Neural progenitor cell (in vitro differentiated cells): ENCODE measurements around the gene CCL21. TPM values are rescaled to one million over a fixed set of nuclear protein-coding genes. Genes with fewer than 3 reads are reported as not detected.

Experiments used
- DNase-seq: peaks from one replicate; pipeline ENCODE4 v3.0.0-alpha.2; 2016; ENCODE audit warnings: low spot score
- H2AFZ ChIP-seq: fragments of 200-600 bp; sonication (generic); replicated peaks from 2 replicates; pipeline ENCODE4 v1.6.1; 2016; ENCODE audit warnings: antibody characterized with exemption
- H3F3A ChIP-seq: fragments of 200-600 bp; sonication (generic); 2 replicates; pipeline ENCODE4 v1.6.1; 2016; ENCODE audit warnings: antibody characterized with exemption, low read depth
- H3K27ac ChIP-seq: fragments of 200-600 bp; sonication (generic); 2 replicates; pipeline ENCODE4 v1.5.1; 2016; ENCODE audit warnings: mild to moderate bottlenecking
- H3K27me3 ChIP-seq: fragments of 200-600 bp; sonication (generic); 2 replicates; pipeline ENCODE4 v1.6.1; 2016; ENCODE audit warnings: mild to moderate bottlenecking, moderate library complexity
- H3K36me3 ChIP-seq: fragments of 200-600 bp; sonication (generic); 2 replicates; pipeline ENCODE4 v1.5.1; 2016
- H3K4me1 ChIP-seq: fragments of 200-600 bp; sonication (generic); 2 replicates; pipeline ENCODE4 v1.6.1; 2016; ENCODE audit warnings: mixed run types
- H3K4me2 ChIP-seq: fragments of 200-600 bp; sonication (generic); 2 replicates; pipeline ENCODE4 v1.6.1; 2016
- H3K4me3 ChIP-seq: fragments of 200-600 bp; sonication (generic); 2 replicates; pipeline ENCODE4 v1.5.1; 2016
- H3K79me2 ChIP-seq: fragments of 200-600 bp; sonication (generic); 2 replicates; pipeline ENCODE4 v1.6.1; 2016; ENCODE audit warnings: low read depth
- H3K9ac ChIP-seq: fragments of 200-600 bp; sonication (generic); 2 replicates; pipeline ENCODE4 v1.6.1; 2016
- H3K9me3 ChIP-seq: fragments of 200-600 bp; sonication (generic); 2 replicates; pipeline ENCODE4 v1.5.1; 2016; ENCODE audit warnings: low read depth
- H4K20me1 ChIP-seq: fragments of 200-600 bp; sonication (generic); 2 replicates; pipeline ENCODE4 v1.6.1; 2016; ENCODE audit warnings: low read depth
- H3K27ac Mint-ChIP-seq: 3 replicates; pipeline ENCODE4 v1.8.0; 2021; ENCODE audit warnings: mixed read lengths
- H3K27me3 Mint-ChIP-seq: 2 replicates; pipeline ENCODE4 v1.8.0; 2022; ENCODE audit warnings: low read depth, mild to moderate bottlenecking, inconsistent platforms, moderate library complexity, mixed read lengths; ENCODE audit not compliant: insufficient read depth
- H3K36me3 Mint-ChIP-seq: 3 replicates; pipeline ENCODE4 v1.8.0; 2021; ENCODE audit warnings: mixed read lengths
- H3K4me1 Mint-ChIP-seq: 3 replicates; pipeline ENCODE4 v1.8.0; 2021; ENCODE audit warnings: mixed read lengths
- H3K4me3 Mint-ChIP-seq: 3 replicates; pipeline ENCODE4 v1.8.0; 2021; ENCODE audit warnings: mild to moderate bottlenecking, moderate library complexity, mixed read lengths
- H3K9me3 Mint-ChIP-seq: 3 replicates; pipeline ENCODE4 v1.8.0; 2020; ENCODE audit warnings: mixed read lengths
- CTCF ChIP-seq: fragments of 200-600 bp; sonication (generic); IDR thresholded peaks from 2 replicates; pipeline ENCODE4 v1.5.1; 2017; ENCODE audit warnings: antibody characterized with exemption, mild to moderate bottlenecking
- EZH2 ChIP-seq: fragments of 200-600 bp; sonication (generic); IDR thresholded peaks from 2 replicates; pipeline ENCODE4 v1.6.1; 2017; ENCODE audit warnings: antibody characterized with exemption, mild to moderate bottlenecking, moderate library complexity
- EZH2phosphoT487 ChIP-seq: fragments of 200-600 bp; sonication (generic); IDR thresholded peaks from 2 replicates; pipeline ENCODE4 v1.6.1; 2017; ENCODE audit warnings: antibody characterized with exemption
- total RNA-seq: library from RNA; depleted of rRNA; stranded (reverse); fragments of >200 nt; gene quantifications from 2 replicates; pipeline ENCODE4 v1.2.3, GENCODE V29; 2015; ENCODE audit warnings: low replicate concordance

CCL21 gene
- total RNA-seq, 1 donor from 2014 or later, result not detected

DNA sequence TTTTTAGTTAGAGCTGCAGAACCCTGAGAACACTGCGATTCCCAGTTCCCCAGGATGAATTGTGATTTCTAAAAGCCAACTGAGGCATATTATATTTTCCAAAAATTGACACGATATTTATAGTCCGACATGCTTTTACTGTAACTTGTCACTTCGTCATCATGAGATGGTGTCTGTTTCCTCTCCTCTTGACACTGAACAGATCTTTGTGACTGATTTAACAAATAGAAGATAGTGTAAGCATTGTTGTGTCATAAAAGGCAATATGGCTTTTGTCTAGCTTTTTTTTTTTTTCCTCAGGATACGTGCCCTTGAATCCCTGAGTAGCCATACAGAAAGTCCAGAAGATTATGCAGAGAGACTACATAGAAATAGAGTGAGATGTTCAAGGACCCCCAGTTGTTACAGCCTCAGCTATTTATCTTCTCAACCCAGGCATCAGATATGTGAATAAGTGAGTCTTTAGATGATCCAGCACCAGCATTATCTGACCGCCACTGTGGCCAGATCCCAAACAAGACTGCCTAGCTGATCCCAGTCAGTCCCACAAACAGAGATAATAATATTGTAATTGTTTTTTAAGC is 27.8 kb upstream of the CCL21 start:
- no peaks in the 10 kb centered on the region for H3K4me1 Mint-ChIP-seq
- no peak overlapping the region for H3K27ac Mint-ChIP-seq
- Histone ChIP-seq H3K4me3 (no peak overlapping the region), H3K36me3 (no peaks in the 10 kb centered on the region), H3K9me3 (no peaks in the 10 kb centered on the region), H3K27ac (no peak overlapping the region), H2AFZ (no peak overlapping the region), H3K27me3 (no peaks in the 10 kb centered on the region), H3F3A (no peaks in the 10 kb centered on the region), H3K9ac (no peak overlapping the region), H3K79me2 (no peaks in the 10 kb centered on the region), H4K20me1 (no peaks in the 10 kb centered on the region), H3K4me1 (no peaks in the 10 kb centered on the region), H3K4me2 (no peak overlapping the region)
- H3K4me3 Mint-ChIP-seq, result no peak overlapping the region
- TF ChIP-seq EZH2 (no peak), EZH2phosphoT487 (no peak), CTCF (no peak)
- H3K9me3 Mint-ChIP-seq, result no peaks in the 10 kb centered on the region
- H3K36me3 Mint-ChIP-seq, result no peaks in the 10 kb centered on the region
- H3K27me3 Mint-ChIP-seq, result no peaks in the 10 kb centered on the region
- DNase-seq, result no peak

- Histone ChIP-seq H3K27me3 (no peaks in the 10 kb centered on the region), H3K9ac (no peak overlapping the region), H3K4me2 (no peak overlapping the region), H3K79me2 (no peaks in the 10 kb centered on the region), H3K9me3 (no peaks in the 10 kb centered on the region), H4K20me1 (no peaks in the 10 kb centered on the region), H3K27ac (no peak overlapping the region), H3F3A (no peaks in the 10 kb centered on the region), H3K4me1 (no peaks in the 10 kb centered on the region), H3K4me3 (no peak overlapping the region), H2AFZ (no peak overlapping the region), H3K36me3 (no peaks in the 10 kb centered on the region)
- Mint-ChIP-seq H3K4me1 (no peaks in the 10 kb centered on the region), H3K9me3 (no peaks in the 10 kb centered on the region), H3K36me3 (no peaks in the 10 kb centered on the region), H3K27me3 (no peaks in the 10 kb centered on the region), H3K27ac (no peak overlapping the region), H3K4me3 (no peak overlapping the region)
- DNase-seq, result no peak
- TF ChIP-seq CTCF (no peak), EZH2 (no peak), EZH2phosphoT487 (no peak)
Measured at GRCh38 chr9:34734720-34735119, 24.8 kb upstream of the CCL21 start.

DNA sequence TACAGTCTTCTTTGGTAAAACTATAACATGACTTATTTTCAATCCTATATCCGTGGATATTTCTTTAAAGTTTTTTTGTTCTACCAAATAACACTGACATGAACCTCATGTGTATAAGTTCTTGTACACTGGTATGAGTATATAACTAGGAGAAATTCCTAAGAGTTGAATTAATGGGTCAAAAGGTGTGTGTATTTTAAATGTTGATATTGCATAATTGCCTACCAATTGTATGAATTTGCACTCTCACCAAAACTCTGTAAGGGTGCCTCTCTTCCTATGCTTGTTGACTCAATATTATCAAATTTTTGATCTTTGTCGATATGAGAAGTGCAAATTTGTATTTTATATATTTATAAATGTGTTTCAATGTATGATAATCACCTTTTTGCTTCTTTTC is 22.9 kb upstream of the CCL21 start:
- H3K9ac ChIP-seq, result no peak overlapping the region
- H3K27ac ChIP-seq, result no peak overlapping the region

More for the DNA sequence above, 22.9 kb upstream of the CCL21 start:
- no peaks in the 10 kb centered on the region for H4K20me1 ChIP-seq
- no peak overlapping the region for H3K4me3 ChIP-seq
- no peaks in the 10 kb centered on the region for H3K9me3 ChIP-seq
- H3K27me3 Mint-ChIP-seq, result no peaks in the 10 kb centered on the region
- H3K4me2 ChIP-seq, result no peak overlapping the region
- H3K27ac Mint-ChIP-seq, result no peak overlapping the region
- H3F3A ChIP-seq, result no peaks in the 10 kb centered on the region
- H3K4me3 Mint-ChIP-seq, result no peak overlapping the region
- H3K4me1 Mint-ChIP-seq, result no peaks in the 10 kb centered on the region
- no peaks in the 10 kb centered on the region for H3K4me1 ChIP-seq
- no peaks in the 10 kb centered on the region for H3K36me3 ChIP-seq
- H3K36me3 Mint-ChIP-seq, result no peaks in the 10 kb centered on the region
- no peak for DNase-seq
- no peaks in the 10 kb centered on the region for H3K79me2 ChIP-seq
- H3K9me3 Mint-ChIP-seq, result no peaks in the 10 kb centered on the region
- TF ChIP-seq EZH2phosphoT487 (no peak), CTCF (no peak), EZH2 (no peak)
- H3K27me3 ChIP-seq, result no peaks in the 10 kb centered on the region
- no peak overlapping the region for H2AFZ ChIP-seq
